Caki2 (cell line): Measurements from ENCODE around the gene DNHD1. TPM values are rescaled to one million over a fixed set of nuclear protein-coding genes. Genes with fewer than 3 reads are reported as not detected.

Experiments
- DNase-seq: peaks from one replicate; pipeline ENCODE4 v3.0.0-alpha.2; 2015; ENCODE audit warnings: low read depth
- in situ Hi-C: cut with HindIII; loops from 2 replicates; pipeline ENCODE4 v1.10.0; 2016; ENCODE audit warnings: low sequenced_read_pairs, low pct_unique_long_range_greater_than_20kb, mixed read lengths
- total RNA-seq: library from RNA; depleted of rRNA; stranded (reverse); fragments of >200 nt; shearing (Covaris generic); gene quantifications from 2 replicates; pipeline ENCODE4 v1.2.3, GENCODE V29; 2014; ENCODE audit warnings: low replicate concordance

The DNHD1 gene
- total RNA-seq, 1 experiment from 2014 or later = 3.1 TPM

GRCh38 chr11:6599881-6600390, 102.9 kb downstream of the DNHD1 start:
- in situ Hi-C loops = no loop called here

DNA sequence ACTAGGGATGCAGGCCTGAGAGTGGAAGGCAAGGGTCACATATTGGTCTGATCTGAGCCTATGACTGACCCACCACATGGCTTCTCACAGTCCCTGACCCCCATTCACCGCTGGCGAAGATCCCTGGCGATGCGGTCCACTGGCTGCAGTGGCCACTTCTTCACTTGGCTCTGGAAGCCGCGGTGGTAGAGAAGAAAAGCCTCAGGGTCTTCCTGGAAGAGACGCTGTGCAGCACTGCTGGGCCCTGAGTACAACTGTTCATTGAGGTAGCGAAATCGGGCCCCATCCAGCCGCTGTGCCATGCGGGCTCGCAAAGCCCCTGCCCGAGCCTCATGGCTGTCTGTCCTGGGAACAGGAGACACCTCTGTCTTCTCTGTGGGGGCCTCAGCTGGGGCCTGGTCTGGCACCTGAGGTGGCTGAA, 104.0 kb downstream of the DNHD1 start:
- no peak for DNase-seq
- in situ Hi-C loops = no loop called here

More at GRCh38 chr11:6599881-6600390, 102.9 kb downstream of the DNHD1 start:
- DNase-seq = no peak

DNA sequence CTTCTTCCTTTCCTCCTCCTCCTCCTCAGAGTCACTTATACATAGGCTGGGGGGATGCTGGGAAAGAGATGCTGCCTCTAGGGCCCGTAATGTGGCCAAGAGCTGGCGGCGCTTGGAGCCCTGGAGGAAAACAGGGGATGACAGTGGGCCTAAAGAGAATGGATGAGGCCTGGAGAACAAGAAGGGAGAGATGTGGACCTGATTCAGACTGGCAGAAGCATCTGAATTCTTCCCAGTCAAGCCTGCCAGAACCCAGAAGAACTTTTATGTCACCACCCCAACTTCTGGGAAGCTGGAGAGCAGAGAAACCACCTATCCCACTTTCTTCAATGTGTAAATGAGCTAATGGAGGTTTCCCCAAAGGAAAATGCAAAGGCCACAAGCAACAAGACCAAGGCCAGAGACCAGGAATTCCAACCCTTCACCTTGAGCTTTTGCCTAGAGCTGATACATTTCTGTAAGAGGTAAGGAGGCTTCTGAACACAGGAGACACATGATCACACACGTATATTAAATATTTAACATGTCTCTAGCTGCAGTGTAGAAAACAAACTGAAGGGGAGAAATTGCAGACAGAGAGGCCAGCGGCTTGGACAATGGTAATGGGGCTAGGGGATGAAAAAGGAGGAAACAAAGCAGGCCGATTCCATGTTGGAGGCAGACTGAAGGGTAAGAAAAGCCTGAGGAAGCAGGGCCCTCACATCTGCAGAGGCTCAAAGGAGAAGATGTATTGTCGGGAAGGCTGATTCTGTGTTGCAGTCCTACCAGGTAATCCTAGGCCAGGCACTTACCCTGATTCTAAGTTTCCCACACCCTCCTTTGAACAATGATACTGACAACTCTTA, 105.2 kb downstream of the DNHD1 start:
- DNase-seq = no peak
- in situ Hi-C loops = no loop called here

DNA sequence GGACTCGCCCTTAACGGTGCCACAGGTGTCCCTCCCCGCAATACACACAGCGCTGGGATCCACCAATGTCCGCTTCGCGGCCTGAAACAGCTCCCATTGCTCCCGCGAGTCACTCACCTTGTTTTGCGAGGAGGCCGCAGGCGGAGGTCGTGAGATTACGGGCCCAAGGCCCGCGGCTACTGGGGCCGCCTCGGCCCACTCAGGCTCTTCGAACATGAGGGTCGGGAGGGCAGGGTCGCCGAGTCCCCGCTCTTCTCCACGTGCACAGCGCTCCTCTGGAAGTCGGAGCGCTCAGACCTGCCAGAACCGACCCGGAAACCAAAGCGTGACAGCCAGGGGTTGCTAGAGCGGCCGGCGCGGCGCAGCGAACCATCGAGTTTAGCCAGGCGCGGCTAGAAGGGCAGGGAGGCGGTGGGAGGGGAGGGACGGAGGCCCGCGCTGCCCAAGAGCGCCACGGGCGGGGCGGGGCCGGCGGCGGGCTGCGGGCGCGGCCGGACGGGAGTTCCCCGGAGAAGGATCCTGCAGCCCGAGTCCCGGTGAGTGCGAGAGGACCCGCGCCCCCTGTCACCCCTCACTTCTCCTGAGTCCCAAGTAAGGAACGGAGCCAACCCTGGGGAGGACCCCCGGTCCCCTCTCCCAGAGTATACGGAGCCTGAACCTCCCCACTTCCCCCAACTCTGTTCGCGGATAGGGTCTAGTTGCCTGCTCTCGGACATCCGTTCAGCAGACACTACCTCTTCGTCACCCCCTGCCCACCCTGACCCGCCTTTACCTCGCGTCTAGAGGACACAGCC, 106.4 kb downstream of the DNHD1 start, which contains the start of the genes ILK and RRP8:
ILK (plus strand) TSS at position 488 of the 794 bp plus-strand sequence. CDS start 498 bp downstream, outside the sequence.
RRP8 (minus strand) TSS at position 330 of the 794 bp plus-strand sequence; CDS start at position 216, 114 bp downstream.
- in situ Hi-C loops = no loop called here

GRCh38 chr11:6604081-6604626, 107.1 kb downstream of the DNHD1 start:
- DNase-seq = peak; percentile 49
- in situ Hi-C loops = no loop called here

More for the DNA sequence above, 106.4 kb downstream of the DNHD1 start, which contains the start of the genes ILK and RRP8:
- DNase-seq = peak; percentile 74

- no peak for DNase-seq
- in situ Hi-C loops = no loop called here
Measured at GRCh38 chr11:6604790-6605189, 107.7 kb downstream of the DNHD1 start.

GRCh38 chr11:6606471-6607189, 109.5 kb downstream of the DNHD1 start:
- in situ Hi-C loops = no loop called here
- peak; percentile 91 for DNase-seq

DNA sequence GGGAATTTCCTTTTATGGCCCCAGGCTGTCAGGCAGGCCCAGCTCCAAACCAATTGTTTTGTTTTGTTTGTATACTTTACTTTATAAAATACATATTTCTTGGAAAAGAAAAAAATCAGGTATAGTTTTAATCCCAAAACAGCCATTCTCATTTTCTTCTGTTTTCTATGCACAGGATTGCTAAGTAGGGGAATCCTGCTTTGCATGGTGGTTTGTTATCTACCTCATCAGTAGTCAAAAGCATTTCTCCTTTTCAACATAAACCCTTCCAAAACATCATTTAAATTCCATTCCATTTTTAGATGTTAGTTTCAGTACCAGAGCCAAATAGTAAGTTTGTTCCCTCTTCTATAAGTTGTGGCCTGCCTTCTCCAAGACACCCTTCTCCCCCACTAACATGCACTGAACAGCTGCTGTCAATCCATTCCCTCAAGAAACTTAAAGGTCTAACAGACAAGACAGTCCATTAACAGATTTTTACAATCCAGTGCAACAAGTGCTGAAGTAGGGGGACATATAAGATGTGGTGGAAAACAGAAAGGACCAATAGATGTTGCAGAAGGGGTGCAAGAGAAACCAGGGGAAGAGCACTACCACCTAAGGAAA, 110.2 kb downstream of the DNHD1 start:
- in situ Hi-C loops = no loop called here
- no peak for DNase-seq

DNA sequence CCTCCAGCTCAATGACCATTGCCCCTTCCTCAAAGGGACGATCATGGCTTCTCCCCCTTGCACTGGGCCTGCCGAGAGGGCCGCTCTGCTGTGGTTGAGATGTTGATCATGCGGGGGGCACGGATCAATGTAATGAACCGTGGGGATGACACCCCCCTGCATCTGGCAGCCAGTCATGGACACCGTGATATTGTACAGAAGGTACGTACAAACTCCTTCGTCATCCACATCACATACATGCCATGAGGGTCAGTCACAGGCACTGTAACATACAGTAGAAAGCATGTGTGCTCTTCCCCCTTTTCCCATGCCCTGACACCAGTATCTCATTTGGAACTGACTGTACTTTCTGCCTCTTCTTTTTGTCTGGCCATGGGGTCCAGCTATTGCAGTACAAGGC, 110.9 kb downstream of the DNHD1 start:
- in situ Hi-C loops = no loop called here
- no peak for DNase-seq

DNA sequence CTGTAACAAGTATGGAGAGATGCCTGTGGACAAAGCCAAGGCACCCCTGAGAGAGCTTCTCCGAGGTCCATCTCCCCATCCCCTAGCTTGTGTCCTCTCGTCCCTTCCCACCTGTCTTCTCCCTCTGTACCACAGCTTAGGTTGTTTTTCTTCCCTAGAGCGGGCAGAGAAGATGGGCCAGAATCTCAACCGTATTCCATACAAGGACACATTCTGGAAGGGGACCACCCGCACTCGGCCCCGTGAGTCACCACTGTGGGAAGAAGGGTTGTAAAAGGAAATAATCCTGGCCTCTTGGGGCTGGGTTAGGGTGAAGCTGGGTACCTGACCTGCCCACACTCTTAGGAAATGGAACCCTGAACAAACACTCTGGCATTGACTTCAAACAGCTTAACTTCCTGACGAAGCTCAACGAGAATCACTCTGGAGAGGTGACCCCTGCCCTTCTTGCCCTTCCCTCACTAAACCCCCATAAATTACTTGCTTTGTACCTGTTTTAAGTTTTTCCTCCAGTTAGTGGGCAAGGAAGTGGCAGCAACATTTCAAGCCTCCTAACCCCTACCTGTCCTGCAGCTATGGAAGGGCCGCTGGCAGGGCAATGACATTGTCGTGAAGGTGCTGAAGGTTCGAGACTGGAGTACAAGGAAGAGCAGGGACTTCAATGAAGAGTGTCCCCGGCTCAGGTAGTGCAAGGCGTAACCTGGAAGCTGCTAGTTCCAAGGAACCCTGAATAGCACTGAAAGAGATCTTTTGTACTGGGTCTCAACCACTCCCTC, 111.8 kb downstream of the DNHD1 start:
- in situ Hi-C loops = no loop called here

DNA sequence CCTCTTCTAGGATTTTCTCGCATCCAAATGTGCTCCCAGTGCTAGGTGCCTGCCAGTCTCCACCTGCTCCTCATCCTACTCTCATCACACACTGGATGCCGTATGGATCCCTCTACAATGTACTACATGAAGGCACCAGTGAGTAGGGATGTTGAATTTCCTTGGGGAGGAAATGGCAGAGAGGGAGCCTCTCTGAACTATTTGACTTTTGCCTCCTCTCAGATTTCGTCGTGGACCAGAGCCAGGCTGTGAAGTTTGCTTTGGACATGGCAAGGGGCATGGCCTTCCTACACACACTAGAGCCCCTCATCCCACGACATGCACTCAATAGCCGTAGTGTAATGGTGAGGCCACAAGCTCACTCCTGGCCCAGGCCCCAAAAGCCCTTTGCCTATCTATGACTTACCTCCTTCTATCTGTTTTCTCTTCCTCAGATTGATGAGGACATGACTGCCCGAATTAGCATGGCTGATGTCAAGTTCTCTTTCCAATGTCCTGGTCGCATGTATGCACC, 112.5 kb downstream of the DNHD1 start:
- in situ Hi-C loops = no loop called here

More for the DNA sequence above, 111.8 kb downstream of the DNHD1 start:
- no peak for DNase-seq

DNA sequence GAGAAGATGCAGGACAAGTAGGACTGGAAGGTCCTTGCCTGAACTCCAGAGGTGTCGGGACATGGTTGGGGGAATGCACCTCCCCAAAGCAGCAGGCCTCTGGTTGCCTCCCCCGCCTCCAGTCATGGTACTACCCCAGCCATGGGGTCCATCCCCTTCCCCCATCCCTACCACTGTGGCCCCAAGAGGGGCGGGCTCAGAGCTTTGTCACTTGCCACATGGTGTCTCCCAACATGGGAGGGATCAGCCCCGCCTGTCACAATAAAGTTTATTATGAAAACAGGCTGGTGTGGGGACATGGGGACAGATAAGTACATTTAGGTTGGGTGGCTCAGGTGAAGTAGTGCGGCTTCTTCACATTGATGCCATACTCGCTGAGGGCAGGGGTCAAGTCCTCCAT, 113.5 kb downstream of the DNHD1 start:
- in situ Hi-C loops = no loop called here
- DNase-seq = no peak

More for the DNA sequence above, 112.5 kb downstream of the DNHD1 start:
- no peak for DNase-seq

GRCh38 chr11:6611092-6611962, 114.2 kb downstream of the DNHD1 start:
- peak; percentile 13 for DNase-seq
- in situ Hi-C loops = no loop called here

DNA sequence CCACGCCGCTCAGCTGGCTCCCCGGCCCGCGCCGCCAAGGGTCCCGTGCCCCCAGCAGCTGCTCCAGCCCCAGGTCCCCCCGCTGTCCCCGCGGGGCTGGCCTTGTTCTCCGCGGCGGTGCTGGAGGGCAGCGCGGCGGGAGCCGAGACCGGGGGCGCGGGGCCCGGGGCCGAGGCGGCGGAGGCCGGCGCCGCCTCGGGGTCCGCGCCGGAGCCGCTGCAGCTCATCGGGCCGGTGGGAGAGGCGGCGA, 114.8 kb downstream of the DNHD1 start:
- in situ Hi-C loops = no loop called here
- DNase-seq = no peak

DNA sequence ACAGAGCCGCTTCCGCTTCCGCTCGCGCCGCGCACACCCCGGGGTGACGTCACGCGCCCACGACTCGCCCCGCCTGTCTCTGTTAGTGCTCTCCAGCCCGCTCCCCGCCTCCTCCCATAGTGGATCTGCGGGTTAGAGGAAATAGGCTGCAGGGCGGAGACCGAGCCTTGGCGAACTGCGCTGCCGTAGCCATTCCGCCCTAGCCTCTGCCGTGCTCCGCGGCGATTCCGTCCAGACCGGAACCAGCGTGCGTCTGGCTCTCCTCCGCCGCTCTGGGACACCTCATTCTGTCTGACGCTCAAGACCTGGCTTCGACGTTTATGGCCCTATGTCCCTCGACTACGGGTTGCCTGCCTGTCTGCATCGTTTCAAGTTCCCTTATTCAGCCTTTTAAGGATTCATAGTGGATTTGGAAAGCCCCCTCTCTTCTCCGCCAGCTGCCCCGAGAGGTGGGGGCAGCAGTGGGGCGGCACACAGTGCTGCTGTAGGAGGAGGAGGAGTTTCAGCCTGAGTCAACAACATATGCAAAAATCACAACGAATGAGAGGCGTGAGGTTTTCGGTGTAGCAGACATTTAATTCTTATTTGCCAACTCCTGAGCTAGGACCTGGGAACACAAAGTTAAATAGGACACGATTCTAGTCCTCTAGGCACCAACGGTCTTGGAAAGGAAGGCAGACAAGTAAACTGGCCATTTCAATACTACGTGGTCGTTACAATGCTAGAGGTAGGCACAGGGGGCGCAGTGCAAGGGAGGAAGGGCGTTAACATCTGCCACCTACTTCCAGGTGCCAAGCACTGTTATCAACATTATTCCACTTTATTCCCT, 115.3 kb downstream of the DNHD1 start, which contains the start of gene TAF10:
TAF10 (minus strand) TSS at position 4 of the 829 bp plus-strand sequence. CDS start 27 bp downstream, outside the sequence.
- in situ Hi-C loops = no loop called here
- peak; percentile 91 for DNase-seq
